ENCODE measurements around the gene SYPL1. TPM values are rescaled to one million over a fixed set of nuclear protein-coding genes. Genes with fewer than 3 reads are reported as not detected.

The SYPL1 gene
- total RNA-seq, 1 donor from 2014 or later: 48.8 TPM

DNA sequence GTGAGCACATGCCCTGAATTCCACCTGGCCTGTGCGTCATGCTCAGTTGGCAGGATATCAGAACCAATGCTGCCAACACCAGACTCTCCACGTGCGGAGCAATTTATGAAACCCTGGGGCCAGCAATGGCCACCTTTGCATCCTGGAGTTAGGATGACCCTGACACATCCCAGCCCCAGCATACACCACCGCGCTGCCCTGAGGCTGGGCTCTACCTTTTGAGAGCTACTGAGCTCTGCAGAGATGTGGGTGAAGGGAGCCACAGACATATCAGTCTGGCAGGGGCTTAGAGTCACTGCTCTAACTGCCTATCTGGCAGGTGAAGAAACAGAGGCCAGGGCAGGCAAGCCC lies 41.9 kb downstream of the SYPL1 start:
- no peak overlapping the region for H3K4me3 ChIP-seq
- H3K27me3 Mint-ChIP-seq (ENCODE audit: insufficient read depth, low read depth): peaks cover 13% of the 10 kb centered on the region
- H3K27ac Mint-ChIP-seq: no peak overlapping the region
- H3K36me3 Mint-ChIP-seq: no peaks in the 10 kb centered on the region
- H3K4me2 ChIP-seq: no peak overlapping the region
- no peak overlapping the region for H3K4me3 Mint-ChIP-seq
- H3F3A ChIP-seq (ENCODE audit: low read depth): peaks cover 11% of the 10 kb centered on the region
- H3K27me3 ChIP-seq: no peaks in the 10 kb centered on the region
- no peaks in the 10 kb centered on the region for H3K9me3 ChIP-seq (ENCODE audit: low read depth)
- no peaks in the 10 kb centered on the region for H4K20me1 ChIP-seq (ENCODE audit: low read depth)
- peaks cover 13% of the 10 kb centered on the region for H3K4me1 ChIP-seq
- H3K36me3 ChIP-seq: no peaks in the 10 kb centered on the region
- H2AFZ ChIP-seq (replicated peaks): no peak overlapping the region
- DNase-seq (ENCODE audit: low spot score): no peak
- no peaks in the 10 kb centered on the region for H3K79me2 ChIP-seq (ENCODE audit: low read depth)
- H3K9ac ChIP-seq: no peak overlapping the region
- H3K9me3 Mint-ChIP-seq: no peaks in the 10 kb centered on the region
- no peak overlapping the region for H3K27ac ChIP-seq
- peaks cover 31% of the 10 kb centered on the region for H3K4me1 Mint-ChIP-seq
- no peak for TF ChIP-seq EZH2phosphoT487 (IDR thresholded peaks at IDR 0.05)

DNA sequence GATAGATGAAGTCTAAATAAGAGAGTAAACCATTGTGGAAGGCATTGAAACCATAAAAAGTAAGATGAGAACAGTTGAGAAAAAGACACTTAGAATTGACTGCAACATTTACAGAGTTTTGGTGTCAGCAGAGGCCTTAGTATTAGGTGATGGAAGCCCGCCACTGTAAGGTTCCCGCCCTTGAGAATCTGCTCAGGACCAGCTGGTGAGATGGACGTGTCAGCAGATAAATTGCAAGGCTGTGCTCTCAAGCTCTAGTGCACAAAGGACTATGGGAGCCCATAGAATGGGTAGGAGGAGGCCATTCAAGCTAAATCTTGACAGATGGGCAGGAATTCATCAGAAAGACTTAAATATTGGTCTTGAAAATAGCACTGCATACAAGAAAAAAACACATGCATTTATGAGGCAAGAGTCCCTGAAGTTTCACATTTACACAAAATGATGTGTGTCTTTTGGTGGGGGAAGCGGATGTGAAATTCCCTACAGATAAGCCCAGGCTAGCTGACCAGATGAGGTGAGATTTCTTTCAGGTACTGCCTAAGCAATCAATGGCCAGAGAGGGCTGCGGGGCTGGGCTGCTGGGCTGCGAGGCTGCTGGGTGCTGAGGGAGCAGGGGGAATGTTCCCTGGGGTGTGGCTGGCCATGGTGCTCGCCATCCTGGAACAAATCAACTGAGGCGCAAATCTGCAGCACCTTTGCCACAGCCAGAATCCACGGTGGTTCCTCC lies 42.5 kb downstream of the SYPL1 start:
- peak overlapping the region; percentile 7 for H3K4me3 Mint-ChIP-seq
- H3K9me3 ChIP-seq (ENCODE audit: low read depth): no peaks in the 10 kb centered on the region
- H3K27me3 Mint-ChIP-seq (ENCODE audit: insufficient read depth, low read depth): peaks cover 13% of the 10 kb centered on the region
- H3K4me1 ChIP-seq: peaks cover 19% of the 10 kb centered on the region
- no peak overlapping the region for H3K27ac Mint-ChIP-seq
- no peak overlapping the region for H3K9ac ChIP-seq
- H3K4me3 ChIP-seq: no peak overlapping the region
- no peaks in the 10 kb centered on the region for H3K27me3 ChIP-seq
- no peaks in the 10 kb centered on the region for H3K79me2 ChIP-seq (ENCODE audit: low read depth)
- peaks cover 35% of the 10 kb centered on the region for H3K4me1 Mint-ChIP-seq
- H3K36me3 Mint-ChIP-seq: no peaks in the 10 kb centered on the region
- no peak overlapping the region for H3K27ac ChIP-seq
- H4K20me1 ChIP-seq (ENCODE audit: low read depth): no peaks in the 10 kb centered on the region
- no peaks in the 10 kb centered on the region for H3K36me3 ChIP-seq
- H3K4me2 ChIP-seq: no peak overlapping the region
- TF ChIP-seq, protein P1, sequence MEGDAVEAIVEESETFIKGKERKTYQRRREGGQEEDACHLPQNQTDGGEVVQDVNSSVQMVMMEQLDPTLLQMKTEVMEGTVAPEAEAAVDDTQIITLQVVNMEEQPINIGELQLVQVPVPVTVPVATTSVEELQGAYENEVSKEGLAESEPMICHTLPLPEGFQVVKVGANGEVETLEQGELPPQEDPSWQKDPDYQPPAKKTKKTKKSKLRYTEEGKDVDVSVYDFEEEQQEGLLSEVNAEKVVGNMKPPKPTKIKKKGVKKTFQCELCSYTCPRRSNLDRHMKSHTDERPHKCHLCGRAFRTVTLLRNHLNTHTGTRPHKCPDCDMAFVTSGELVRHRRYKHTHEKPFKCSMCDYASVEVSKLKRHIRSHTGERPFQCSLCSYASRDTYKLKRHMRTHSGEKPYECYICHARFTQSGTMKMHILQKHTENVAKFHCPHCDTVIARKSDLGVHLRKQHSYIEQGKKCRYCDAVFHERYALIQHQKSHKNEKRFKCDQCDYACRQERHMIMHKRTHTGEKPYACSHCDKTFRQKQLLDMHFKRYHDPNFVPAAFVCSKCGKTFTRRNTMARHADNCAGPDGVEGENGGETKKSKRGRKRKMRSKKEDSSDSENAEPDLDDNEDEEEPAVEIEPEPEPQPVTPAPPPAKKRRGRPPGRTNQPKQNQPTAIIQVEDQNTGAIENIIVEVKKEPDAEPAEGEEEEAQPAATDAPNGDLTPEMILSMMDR (IDR thresholded peaks at IDR 0.05): no peak
- TF ChIP-seq EZH2 (IDR thresholded peaks at IDR 0.05) (no peak), EZH2phosphoT487 (IDR thresholded peaks at IDR 0.05) (no peak)
- no peaks in the 10 kb centered on the region for H3K9me3 Mint-ChIP-seq
- peaks cover 11% of the 10 kb centered on the region for H3F3A ChIP-seq (ENCODE audit: low read depth)
- H2AFZ ChIP-seq (replicated peaks): no peak overlapping the region
- no peak for DNase-seq (ENCODE audit: low spot score)

DNA sequence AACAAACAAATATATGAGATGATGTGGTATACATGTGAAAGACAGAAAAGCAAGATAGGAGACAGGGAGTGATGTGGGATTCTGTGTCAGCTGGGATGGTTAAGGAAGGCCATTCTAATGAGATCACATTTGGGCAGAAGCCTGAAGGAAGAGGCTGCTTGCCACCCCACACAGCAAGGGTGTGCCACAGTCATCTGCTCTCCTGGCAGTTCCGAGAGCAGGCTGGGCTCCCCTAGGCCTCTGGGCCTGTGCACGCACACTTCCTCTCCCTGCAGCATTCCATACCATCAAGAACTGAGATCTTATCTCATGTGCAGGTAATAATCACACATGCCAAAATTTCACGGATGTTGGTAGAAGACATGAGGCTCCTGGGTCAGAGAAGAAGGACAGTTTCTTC lies 43.1 kb downstream of the SYPL1 start:
- no peaks in the 10 kb centered on the region for H4K20me1 ChIP-seq (ENCODE audit: low read depth)
- peaks cover 19% of the 10 kb centered on the region for H3K4me1 ChIP-seq
- Mint-ChIP-seq H3K4me1 (peaks cover 37% of the 10 kb centered on the region), H3K9me3 (no peaks in the 10 kb centered on the region), H3K4me3 (no peak overlapping the region), H3K27me3 (ENCODE audit: insufficient read depth, low read depth) (peaks cover 9% of the 10 kb centered on the region), H3K27ac (no peak overlapping the region), H3K36me3 (no peaks in the 10 kb centered on the region)
- H3K9ac ChIP-seq: no peak overlapping the region
- no peak overlapping the region for H3K4me2 ChIP-seq
- DNase-seq (ENCODE audit: low spot score): no peak
- no peaks in the 10 kb centered on the region for H3K79me2 ChIP-seq (ENCODE audit: low read depth)
- TF ChIP-seq, protein P1 (IDR thresholded peaks at IDR 0.05): no peak
- TF ChIP-seq EZH2phosphoT487 (IDR thresholded peaks at IDR 0.05): no peak
- no peak for TF ChIP-seq EZH2 (IDR thresholded peaks at IDR 0.05)
- H2AFZ ChIP-seq (replicated peaks): no peak overlapping the region
- no peak overlapping the region for H3K27ac ChIP-seq
- no peaks in the 10 kb centered on the region for H3K9me3 ChIP-seq (ENCODE audit: low read depth)
- no peaks in the 10 kb centered on the region for H3K27me3 ChIP-seq
- no peak overlapping the region for H3K4me3 ChIP-seq
- H3F3A ChIP-seq (ENCODE audit: low read depth): peaks cover 11% of the 10 kb centered on the region
- no peaks in the 10 kb centered on the region for H3K36me3 ChIP-seq

DNA sequence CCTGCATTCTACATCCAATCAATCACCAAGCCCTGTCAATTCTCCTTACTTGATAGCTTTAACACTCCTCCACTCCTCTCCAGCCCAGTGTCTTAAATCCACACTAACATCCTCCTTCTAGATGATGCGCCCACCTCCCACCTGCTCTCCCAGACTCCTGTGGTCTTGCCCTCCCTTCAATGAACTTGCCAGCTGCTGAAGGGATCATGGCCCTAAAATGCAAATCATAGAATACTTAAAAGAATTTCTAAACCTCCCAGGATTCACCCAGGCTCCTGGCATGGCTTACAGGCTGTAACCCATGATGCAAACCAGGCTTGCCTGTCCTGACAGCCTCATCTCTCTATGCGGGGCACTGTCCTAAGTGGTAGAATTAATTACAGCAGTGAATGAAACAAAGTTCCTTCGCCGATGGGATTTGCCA lies 43.6 kb downstream of the SYPL1 start:
- H3K27me3 ChIP-seq: no peaks in the 10 kb centered on the region
- H3K27me3 Mint-ChIP-seq (ENCODE audit: insufficient read depth, low read depth): peaks cover 9% of the 10 kb centered on the region
- H3K36me3 Mint-ChIP-seq: no peaks in the 10 kb centered on the region
- no peak overlapping the region for H2AFZ ChIP-seq (replicated peaks)
- H3K4me3 Mint-ChIP-seq: no peak overlapping the region
- no peak for TF ChIP-seq EZH2phosphoT487 (IDR thresholded peaks at IDR 0.05)
- no peak for TF ChIP-seq EZH2 (IDR thresholded peaks at IDR 0.05)
- TF ChIP-seq, protein P1 (IDR thresholded peaks at IDR 0.05): no peak
- H3K27ac Mint-ChIP-seq: no peak overlapping the region
- H3K79me2 ChIP-seq (ENCODE audit: low read depth): no peaks in the 10 kb centered on the region
- H3K4me3 ChIP-seq: no peak overlapping the region
- no peaks in the 10 kb centered on the region for H3K36me3 ChIP-seq
- no peak for DNase-seq (ENCODE audit: low spot score)
- peaks cover 37% of the 10 kb centered on the region for H3K4me1 Mint-ChIP-seq
- H3K9me3 ChIP-seq (ENCODE audit: low read depth): no peaks in the 10 kb centered on the region
- H4K20me1 ChIP-seq (ENCODE audit: low read depth): no peaks in the 10 kb centered on the region
- no peaks in the 10 kb centered on the region for H3K9me3 Mint-ChIP-seq
- H3K4me2 ChIP-seq: no peak overlapping the region
- H3K9ac ChIP-seq: no peak overlapping the region
- peaks cover 11% of the 10 kb centered on the region for H3F3A ChIP-seq (ENCODE audit: low read depth)
- peaks cover 19% of the 10 kb centered on the region for H3K4me1 ChIP-seq
- no peak overlapping the region for H3K27ac ChIP-seq
